GM18508 (cell line): ENCODE data around the gene SBF2.

Experiments used
- ATAC-seq: cut with Tn5 transposase; IDR thresholded peaks from one replicate; pipeline ENCODE4 v1.9.1; 2021; ENCODE audit warnings: moderate number of reproducible peaks; ENCODE audit not compliant: insufficient read depth, unreplicated experiment

SBF2 gene

GRCh38 chr11:9741260-9741659 is 552.8 kb downstream of the SBF2 start:
- no peak for ATAC-seq

- ATAC-seq = no peak
Observed at GRCh38 chr11:9740202-9740883, 553.7 kb downstream of the SBF2 start.

- peak; percentile 41 for ATAC-seq
Observed at GRCh38 chr11:9739123-9739900, 554.7 kb downstream of the SBF2 start.

DNA sequence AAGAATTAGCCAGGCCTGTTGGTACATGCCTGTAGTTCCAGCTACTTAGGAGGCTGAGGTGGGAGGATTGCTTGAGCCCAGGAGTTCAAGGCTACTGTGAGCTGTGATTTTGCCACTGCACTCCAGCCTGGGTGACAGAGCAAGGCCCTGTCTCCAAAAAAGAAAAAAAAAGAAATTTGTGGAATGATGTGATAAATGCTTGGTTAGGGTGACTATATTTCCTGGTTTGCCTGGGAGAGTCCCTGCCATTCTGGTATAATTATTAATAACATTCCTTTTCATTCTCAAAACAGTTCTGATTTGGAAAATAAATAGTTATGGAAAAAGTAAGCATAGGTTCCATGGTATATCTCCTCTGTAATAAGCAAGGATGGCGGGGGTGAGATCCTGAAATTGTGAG is 555.3 kb downstream of the SBF2 start:
- no peak for ATAC-seq

GRCh38 chr11:9738116-9738515 is 555.9 kb downstream of the SBF2 start:
- no peak for ATAC-seq

DNA sequence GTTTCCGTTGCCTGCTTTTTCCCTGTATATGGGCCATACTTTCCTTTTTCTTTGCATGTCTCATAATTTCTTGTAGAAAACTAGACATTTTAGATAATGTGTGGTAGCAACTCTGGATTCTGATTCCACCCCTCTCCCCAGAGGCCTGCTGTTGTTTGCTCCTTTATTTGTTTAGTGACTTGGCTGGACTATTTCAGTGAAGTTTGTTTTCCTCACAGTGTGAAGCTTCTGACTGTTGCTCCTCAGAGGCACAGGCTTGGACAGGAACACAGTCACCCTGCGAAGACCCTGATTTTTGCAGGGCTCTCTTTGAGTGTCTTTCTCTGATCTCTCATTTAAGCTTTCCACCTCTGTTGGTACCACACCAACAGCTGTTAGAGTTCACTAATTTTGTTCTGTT is 557.7 kb downstream of the SBF2 start:
- ATAC-seq = no peak

DNA sequence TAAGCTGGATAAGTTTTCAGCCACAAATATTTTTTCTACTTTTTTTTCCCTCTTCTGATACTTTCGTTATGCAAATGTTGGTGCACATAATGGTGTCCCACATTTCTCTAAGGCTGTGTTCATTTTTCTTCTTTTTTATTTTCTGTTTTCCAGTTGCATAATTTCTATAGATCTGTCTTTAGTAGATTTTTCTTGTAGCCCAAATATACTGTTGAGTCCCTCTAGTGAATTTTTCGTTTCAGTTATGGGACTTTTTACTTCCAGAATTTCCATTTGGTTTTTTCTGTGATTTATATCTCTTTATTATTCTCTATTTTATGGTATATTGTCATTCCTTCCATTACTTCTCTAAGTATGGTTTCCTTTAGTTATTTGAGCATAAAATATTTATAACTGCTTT is 558.1 kb downstream of the SBF2 start:
- ATAC-seq = no peak

- ATAC-seq = no peak
Observed at GRCh38 chr11:9735236-9735635, 558.8 kb downstream of the SBF2 start.

DNA sequence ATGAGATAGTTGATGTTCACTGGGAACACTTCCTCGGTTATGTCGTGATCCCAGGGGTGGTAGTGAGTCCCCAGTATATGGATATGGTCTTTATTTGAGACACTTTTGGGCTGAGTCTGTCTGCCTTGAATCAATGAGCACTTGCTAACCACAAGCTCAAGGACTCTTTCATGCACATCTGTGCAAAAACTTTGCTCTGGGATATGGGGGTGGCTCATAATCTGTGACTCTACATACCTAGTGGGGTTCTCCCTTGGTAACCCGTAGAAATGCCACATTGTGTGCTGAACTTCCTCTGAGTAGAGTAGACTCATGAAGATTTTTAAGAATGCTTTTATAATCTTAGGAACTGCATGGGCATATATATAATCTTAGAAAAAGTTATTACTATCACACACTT is 560.8 kb downstream of the SBF2 start:
- ATAC-seq = no peak

DNA sequence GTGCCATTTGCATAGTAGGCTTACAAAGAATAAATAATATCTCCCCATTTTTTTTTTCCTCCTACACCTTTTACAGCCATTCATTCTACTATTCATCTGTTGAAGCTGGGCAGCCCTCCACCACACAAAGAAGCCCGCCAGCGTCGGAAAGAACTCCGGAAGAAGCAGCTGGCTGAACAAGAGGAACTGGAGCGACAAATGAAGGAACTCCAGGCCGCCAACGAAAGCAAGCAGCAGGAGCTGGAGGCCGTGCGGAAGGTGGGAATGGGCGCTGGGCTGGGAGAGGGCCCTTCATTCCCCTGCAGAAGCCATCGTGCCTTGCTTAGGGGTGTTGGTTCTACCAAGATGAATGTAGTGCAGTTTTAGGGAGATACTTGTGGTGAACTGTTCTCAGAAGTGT is 561.6 kb downstream of the SBF2 start:
- ATAC-seq = no peak

DNA sequence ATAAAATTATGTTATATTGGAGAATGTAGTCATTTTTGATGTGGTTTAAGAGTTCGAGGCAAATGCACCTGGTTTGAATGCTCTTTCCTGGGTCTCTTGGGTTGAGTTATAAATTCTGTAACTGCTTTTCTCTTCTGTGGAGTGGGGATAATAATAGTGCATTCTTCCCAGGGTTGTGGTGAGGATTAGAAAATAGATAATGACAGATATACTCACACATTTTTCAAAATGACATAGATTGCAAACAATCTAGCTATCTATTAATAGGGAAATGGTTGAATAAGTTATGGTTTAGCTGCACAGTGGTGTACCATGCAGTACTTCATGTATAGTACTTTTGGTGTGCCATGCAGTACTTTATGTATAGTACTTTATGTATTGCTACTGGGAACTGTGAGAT is 562.8 kb downstream of the SBF2 start:
- no peak for ATAC-seq
